Fibroblast of the conjunctiva (primary cell): ENCODE measurements around the gene BMPR1B.

Experiments
- DNase-seq: peaks from one replicate; pipeline ENCODE4 v3.0.0-alpha.2; 2010; ENCODE audit warnings: low read depth

The BMPR1B gene

DNA sequence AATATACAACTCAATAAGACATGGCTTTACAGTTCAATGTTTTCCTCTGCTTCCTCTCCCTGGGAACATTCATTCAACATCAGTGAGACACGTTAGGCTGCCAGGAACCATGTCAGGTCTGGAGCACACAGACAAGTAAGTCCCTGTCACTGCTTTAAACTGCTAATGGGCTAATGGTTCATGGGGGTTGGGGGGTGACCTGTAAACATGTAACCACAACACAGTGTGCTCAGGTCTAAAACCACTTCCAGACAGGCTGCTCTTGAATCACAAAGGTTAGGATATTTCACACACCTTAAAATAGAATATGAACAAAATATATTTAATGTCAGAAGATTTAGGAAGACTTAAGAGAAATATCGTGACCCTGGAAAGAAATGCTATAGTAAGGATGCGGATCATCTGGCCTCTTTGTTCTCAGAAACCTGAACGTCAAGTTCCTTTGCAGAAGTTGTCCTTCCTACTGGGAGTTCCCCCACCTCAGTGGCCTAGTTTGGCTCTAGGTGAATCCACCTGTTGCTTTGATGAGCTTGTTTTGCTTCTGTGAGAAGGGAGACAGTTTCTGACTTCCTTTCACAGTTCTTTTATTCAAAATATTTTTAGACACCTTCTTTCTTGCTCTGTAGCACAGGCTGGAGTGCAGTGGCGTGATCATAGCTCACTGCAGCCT, 431.1 kb downstream of the BMPR1B start:
- DNase-seq, result no peak

DNA sequence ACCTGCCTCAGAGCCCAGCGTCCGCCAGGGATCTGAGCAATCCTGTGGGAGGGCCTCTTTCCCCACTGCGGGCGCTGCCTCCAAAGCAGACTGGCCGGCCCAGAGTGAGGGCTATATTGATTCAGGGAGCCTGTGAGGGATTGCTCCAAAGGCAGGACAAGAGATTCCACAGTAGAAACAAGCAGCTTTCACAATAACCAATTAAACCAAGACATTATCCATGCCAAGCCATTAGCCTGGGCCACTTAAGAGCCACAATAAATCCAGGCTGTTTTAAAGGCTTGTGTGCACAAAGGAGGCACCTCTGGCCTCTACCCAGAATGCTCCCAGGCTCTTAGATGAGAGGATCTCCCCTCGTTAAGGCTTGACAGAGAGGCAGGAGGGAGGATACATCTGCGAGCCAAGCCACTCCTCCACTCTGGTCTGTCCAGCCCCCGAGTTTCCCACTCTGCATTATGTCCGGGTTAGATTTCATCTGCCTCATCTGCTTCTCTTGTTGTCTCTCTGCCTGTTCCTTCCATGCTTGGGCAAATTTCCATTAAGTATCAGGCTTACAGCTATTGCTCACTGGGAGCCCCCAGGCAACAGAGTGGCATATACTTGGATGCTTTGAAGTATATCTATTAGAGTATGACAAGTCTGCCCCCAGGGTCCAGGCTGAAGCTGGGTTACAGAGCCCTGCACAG, 433.1 kb downstream of the BMPR1B start:
- no peak for DNase-seq

GRCh38 chr4:95191537-95191936, 433.8 kb downstream of the BMPR1B start:
- no peak for DNase-seq

DNA sequence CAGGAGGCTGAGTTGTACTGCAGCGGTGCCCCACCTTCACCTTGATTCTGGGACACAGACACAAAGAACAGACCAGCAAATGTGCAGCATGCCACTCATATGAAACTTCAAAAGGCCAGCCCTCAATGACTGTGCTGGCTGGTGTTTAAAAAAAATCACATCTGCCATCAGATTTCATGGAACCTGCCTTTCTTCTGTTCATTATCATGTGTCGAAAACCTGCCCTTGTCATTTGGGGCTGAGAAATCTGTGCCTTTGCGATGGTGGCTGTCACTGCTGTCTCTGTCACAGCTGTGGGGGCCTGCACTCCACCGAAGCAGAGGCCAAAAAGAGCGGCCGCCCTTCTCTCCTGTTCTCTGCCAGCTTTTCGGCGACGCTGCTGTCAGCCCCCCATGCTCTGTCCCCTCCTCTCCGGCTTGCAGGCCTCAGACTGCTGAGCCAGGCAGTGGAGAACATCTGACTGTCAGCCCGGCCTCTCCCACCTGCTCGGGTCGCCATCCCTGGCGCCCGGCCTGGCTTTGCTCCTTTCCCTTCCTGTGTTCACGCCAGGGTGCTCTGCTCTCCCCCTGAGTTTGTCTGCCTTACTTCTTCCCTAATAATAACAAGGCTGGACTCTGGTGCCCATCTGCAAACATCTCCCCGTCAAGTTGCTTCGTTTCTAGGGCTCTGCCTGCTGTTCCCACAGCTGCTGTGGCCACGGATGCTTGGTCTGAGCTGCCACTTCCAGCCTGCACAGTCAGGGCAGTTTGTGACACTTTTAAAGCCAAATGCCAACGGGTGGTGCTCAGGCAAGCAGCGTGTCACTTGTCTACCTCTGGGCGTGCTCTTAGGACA, 435.9 kb downstream of the BMPR1B start:
- no peak for DNase-seq

- no peak for DNase-seq
Observed at GRCh38 chr4:95197353-95197752, 439.6 kb downstream of the BMPR1B start.

DNA sequence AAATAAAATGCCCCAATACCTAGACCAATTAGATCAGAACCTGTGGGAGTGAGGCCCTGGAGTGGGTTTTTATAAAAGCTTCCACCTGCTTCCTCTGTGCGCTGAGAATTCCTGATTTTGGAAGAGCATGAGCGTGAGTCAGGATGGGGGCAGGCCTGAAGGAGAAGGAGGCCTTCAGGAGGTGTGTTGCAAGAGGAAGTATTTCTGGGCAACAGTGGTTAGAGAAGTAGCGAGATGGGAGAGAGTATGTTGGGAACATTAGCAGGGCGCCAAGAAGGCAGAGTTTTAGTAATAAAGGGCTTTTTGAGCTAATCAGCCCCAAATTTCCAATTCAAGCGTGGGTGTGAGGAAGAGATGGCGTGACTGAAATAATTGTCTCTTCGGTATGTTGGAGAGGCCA, 441.2 kb downstream of the BMPR1B start:
- no peak for DNase-seq

GRCh38 chr4:95204267-95204844, 446.6 kb downstream of the BMPR1B start:
- DNase-seq, result no peak

DNA sequence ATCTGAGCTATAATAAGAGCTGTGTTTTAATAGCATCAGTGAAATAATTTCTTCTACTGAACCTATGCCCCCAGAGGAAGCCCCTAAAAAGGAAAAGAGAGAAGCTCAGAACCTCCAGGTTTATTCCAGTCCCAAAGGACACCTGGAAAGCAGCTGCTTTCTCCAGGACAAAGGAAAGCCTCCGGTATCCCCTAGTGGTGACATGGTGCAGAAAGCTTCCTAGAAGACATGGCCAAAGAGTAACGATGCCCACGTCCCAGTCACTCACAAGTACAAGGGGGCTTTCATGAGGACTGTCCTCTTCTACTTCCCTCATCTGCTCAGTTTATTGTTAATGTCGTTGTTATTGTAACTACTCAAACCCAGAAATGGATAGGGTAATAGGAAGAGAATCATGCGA, 447.1 kb downstream of the BMPR1B start:
- no peak for DNase-seq
